Progenitor cell of endocrine pancreas (in vitro differentiated cells): ENCODE measurements around the gene SLC35C1. TPM values are rescaled to one million over a fixed set of nuclear protein-coding genes. Genes with fewer than 3 reads are reported as not detected.

Experiments
- DNase-seq: peaks from one replicate; pipeline ENCODE4 v3.0.0; 2021; ENCODE audit warnings: low spot score; ENCODE audit not compliant: unreplicated experiment
- H3K27ac Mint-ChIP-seq: 2 replicates; pipeline ENCODE4 v1.8.0; 2021; ENCODE audit warnings: mild to moderate bottlenecking, moderate library complexity, mixed read lengths
- H3K27me3 Mint-ChIP-seq: 2 replicates; pipeline ENCODE4 v1.8.0; 2021; ENCODE audit warnings: mixed read lengths
- H3K36me3 Mint-ChIP-seq: 2 replicates; pipeline ENCODE4 v1.8.0; 2022; ENCODE audit warnings: mixed read lengths; ENCODE audit not compliant: insufficient read depth
- H3K4me1 Mint-ChIP-seq: 2 replicates; pipeline ENCODE4 v1.8.0; 2021; ENCODE audit warnings: low read depth, mixed read lengths
- H3K4me3 Mint-ChIP-seq: 2 replicates; pipeline ENCODE4 v1.8.0; 2021; ENCODE audit warnings: low read depth, mild to moderate bottlenecking, moderate library complexity, mixed read lengths
- H3K9me3 Mint-ChIP-seq: 2 replicates; pipeline ENCODE4 v1.8.0; 2021; ENCODE audit warnings: low read depth, mixed read lengths
- CTCF ChIP-seq: fragments of 200-600 bp; sonication (generic); IDR thresholded peaks from one replicate; pipeline ENCODE4 v1.5.0; 2021; ENCODE audit warnings: antibody characterized with exemption, mild to moderate bottlenecking; ENCODE audit not compliant: unreplicated experiment
- total RNA-seq: library from RNA; stranded (reverse); gene quantifications from 2 replicates; pipeline ENCODE4 v1.2.1, GENCODE V29; 2021

The SLC35C1 gene
- total RNA-seq, 1 donor from 2014 or later = 14.0 TPM

- peaks cover 12% of the 10 kb centered on the region for H3K27me3 Mint-ChIP-seq
- no peak for TF ChIP-seq CTCF
- H3K36me3 Mint-ChIP-seq = no peaks in the 10 kb centered on the region
- DNase-seq = no peak
- peaks cover 12% of the 10 kb centered on the region for H3K9me3 Mint-ChIP-seq
- no peak overlapping the region for H3K4me3 Mint-ChIP-seq
- H3K27ac Mint-ChIP-seq = no peak overlapping the region
- H3K4me1 Mint-ChIP-seq = peaks cover 3% of the 10 kb centered on the region
These were observed 16.1 kb upstream of the SLC35C1 start for GRCh38 chr11:45788887-45789286.

- Mint-ChIP-seq H3K27ac (no peak overlapping the region), H3K4me1 (peaks cover 10% of the 10 kb centered on the region), H3K27me3 (peaks cover 5% of the 10 kb centered on the region), H3K9me3 (peaks cover 8% of the 10 kb centered on the region), H3K4me3 (no peak overlapping the region), H3K36me3 (no peaks in the 10 kb centered on the region)
- TF ChIP-seq CTCF = no peak
- no peak for DNase-seq
These were observed 13.4 kb upstream of the SLC35C1 start for GRCh38 chr11:45791524-45791923.

- H3K36me3 Mint-ChIP-seq = no peaks in the 10 kb centered on the region
- H3K27ac Mint-ChIP-seq = peak overlapping the region; percentile 17
- H3K4me3 Mint-ChIP-seq = no peak overlapping the region
- H3K4me1 Mint-ChIP-seq = peaks cover 10% of the 10 kb centered on the region
- no peak for DNase-seq
- no peak for TF ChIP-seq CTCF
- H3K27me3 Mint-ChIP-seq = no peaks in the 10 kb centered on the region
- H3K9me3 Mint-ChIP-seq = no peaks in the 10 kb centered on the region
These were observed 10.8 kb upstream of the SLC35C1 start for GRCh38 chr11:45794169-45794568.

- H3K27me3 Mint-ChIP-seq = no peaks in the 10 kb centered on the region
- H3K27ac Mint-ChIP-seq = no peak overlapping the region
These were observed 9.6 kb upstream of the SLC35C1 start for GRCh38 chr11:45795379-45795778.

GRCh38 chr11:45796461-45796861, 8.5 kb upstream of the SLC35C1 start:
- no peak for DNase-seq
- peaks cover 4% of the 10 kb centered on the region for H3K27me3 Mint-ChIP-seq
- H3K4me1 Mint-ChIP-seq = peaks cover 9% of the 10 kb centered on the region
- TF ChIP-seq CTCF = no peak
- H3K4me3 Mint-ChIP-seq = no peak overlapping the region
- H3K27ac Mint-ChIP-seq = no peak overlapping the region
- no peaks in the 10 kb centered on the region for H3K9me3 Mint-ChIP-seq
- H3K36me3 Mint-ChIP-seq = no peaks in the 10 kb centered on the region

More at GRCh38 chr11:45795379-45795778, 9.6 kb upstream of the SLC35C1 start:
- Mint-ChIP-seq H3K36me3 (no peaks in the 10 kb centered on the region), H3K4me1 (peaks cover 10% of the 10 kb centered on the region), H3K9me3 (no peaks in the 10 kb centered on the region), H3K4me3 (no peak overlapping the region)
- DNase-seq = no peak
- TF ChIP-seq CTCF = no peak
